22Rv1 (cell line): Measurements from ENCODE around the gene LRIG3.

ENCODE experiments used
- CTCF ChIP-seq: fragments of 450-650 bp; IDR thresholded peaks from 2 replicates; pipeline ENCODE4 v1.5.1; 2017; ENCODE audit warnings: mild to moderate bottlenecking
- ZFX ChIP-seq: fragments of 450-650 bp; IDR thresholded peaks from 2 replicates; pipeline ENCODE4 v1.6.1; 2017; ENCODE audit warnings: antibody characterized with exemption, borderline replicate concordance

- TF ChIP-seq CTCF (no peak), ZFX (no peak)
Observed at GRCh38 chr12:58883576-58884334, 36.5 kb downstream of the LRIG3 start.
